ENCODE data around the gene FMOD.

Gene FMOD

DNA sequence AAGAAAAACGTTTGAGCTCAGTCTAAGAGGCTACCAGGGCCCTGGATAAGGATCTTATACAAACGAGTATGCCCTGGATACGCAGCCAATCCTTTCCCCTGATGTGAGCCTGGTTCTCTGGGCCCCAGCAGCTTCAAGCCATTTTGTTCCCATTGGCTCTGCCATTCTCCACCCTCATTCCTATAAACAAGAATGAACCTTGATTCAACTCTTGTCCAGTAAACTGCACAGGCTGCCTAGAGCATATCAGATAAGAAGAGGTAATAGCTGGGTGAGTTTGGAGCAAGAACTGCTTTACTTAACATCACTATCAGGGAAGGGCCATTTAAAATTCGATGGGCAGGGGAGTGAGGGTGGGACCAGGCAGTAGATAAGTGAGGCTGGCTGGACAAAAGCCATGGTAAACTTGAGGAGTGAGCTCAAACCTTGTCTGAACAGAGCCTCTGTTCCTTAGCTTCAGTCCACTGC, 34.3 kb downstream of the FMOD start (continued):
- TF ChIP-seq HIC1 (tag by site-specific recombination; IDR thresholded peaks at IDR 0.05) (no peak), ZNF114 (tag by site-specific recombination; IDR thresholded peaks at IDR 0.05) (no peak), ZNF600 (tag by site-specific recombination; IDR thresholded peaks at IDR 0.05) (peak; percentile 43; the same call in 1 of the 2 replicates), ZNF501 (tag by site-specific recombination; IDR thresholded peaks at IDR 0.05) (no peak), FEZF1 (tag by site-specific recombination; IDR thresholded peaks at IDR 0.05) (peak; percentile 36; the same call in 1 of the 2 replicates), ZNF366 (tag by site-specific recombination; conservative IDR thresholded peaks at IDR 0.05) (no peak), ZNF16 (tag by site-specific recombination; IDR thresholded peaks at IDR 0.05; ENCODE audit: low read depth) (no peak), TRIM28 (IDR thresholded peaks at IDR 0.05; ENCODE audit: borderline replicate concordance, low read length) (peak; percentile 93), ZBTB7A (tag by site-specific recombination; IDR thresholded peaks at IDR 0.05; ENCODE audit: low read depth) (no peak), ZSCAN16 (tag by site-specific recombination; IDR thresholded peaks at IDR 0.05) (0 out of 2 replicates have a peak, but pooled peaks have one; percentile 53), ZBTB1 (tag by site-specific recombination; IDR thresholded peaks at IDR 0.05) (no peak), ZFHX2 (tag by site-specific recombination; conservative IDR thresholded peaks at IDR 0.05) (no peak), ZNF335 (tag by site-specific recombination; conservative IDR thresholded peaks at IDR 0.05) (peak; percentile 12; the same call in 1 of the 2 replicates), ZBTB20 (tag by site-specific recombination; IDR thresholded peaks at IDR 0.05) (peak; percentile 92), ZXDB (tag by site-specific recombination; IDR thresholded peaks at IDR 0.05) (0 out of 2 replicates have a peak, but pooled peaks have one; percentile 61), ZNF18 (tag by site-specific recombination; IDR thresholded peaks at IDR 0.05) (peak; percentile 42; the same call in 1 of the 2 replicates), ZNF155 (tag by site-specific recombination; IDR thresholded peaks at IDR 0.05) (no peak), ZFP3 (tag by site-specific recombination; IDR thresholded peaks at IDR 0.05; ENCODE audit: low read depth) (no peak), ZNF426 (tag by site-specific recombination; IDR thresholded peaks at IDR 0.05) (no peak), ZNF394 (tag by site-specific recombination; IDR thresholded peaks at IDR 0.05; ENCODE audit: borderline replicate concordance) (no peak), INSM2 (tag by site-specific recombination; IDR thresholded peaks at IDR 0.05) (no peak), KLF8 (tag by site-specific recombination; IDR thresholded peaks at IDR 0.05) (no peak), ZNF707 (tag by site-specific recombination; IDR thresholded peaks at IDR 0.05) (no peak), ZNF23 (tag by site-specific recombination; IDR thresholded peaks at IDR 0.05; ENCODE audit: borderline replicate concordance) (no peak), ZNF112 (tag by site-specific recombination; IDR thresholded peaks at IDR 0.05) (no peak)
- TF ChIP-seq, protein P1, sequence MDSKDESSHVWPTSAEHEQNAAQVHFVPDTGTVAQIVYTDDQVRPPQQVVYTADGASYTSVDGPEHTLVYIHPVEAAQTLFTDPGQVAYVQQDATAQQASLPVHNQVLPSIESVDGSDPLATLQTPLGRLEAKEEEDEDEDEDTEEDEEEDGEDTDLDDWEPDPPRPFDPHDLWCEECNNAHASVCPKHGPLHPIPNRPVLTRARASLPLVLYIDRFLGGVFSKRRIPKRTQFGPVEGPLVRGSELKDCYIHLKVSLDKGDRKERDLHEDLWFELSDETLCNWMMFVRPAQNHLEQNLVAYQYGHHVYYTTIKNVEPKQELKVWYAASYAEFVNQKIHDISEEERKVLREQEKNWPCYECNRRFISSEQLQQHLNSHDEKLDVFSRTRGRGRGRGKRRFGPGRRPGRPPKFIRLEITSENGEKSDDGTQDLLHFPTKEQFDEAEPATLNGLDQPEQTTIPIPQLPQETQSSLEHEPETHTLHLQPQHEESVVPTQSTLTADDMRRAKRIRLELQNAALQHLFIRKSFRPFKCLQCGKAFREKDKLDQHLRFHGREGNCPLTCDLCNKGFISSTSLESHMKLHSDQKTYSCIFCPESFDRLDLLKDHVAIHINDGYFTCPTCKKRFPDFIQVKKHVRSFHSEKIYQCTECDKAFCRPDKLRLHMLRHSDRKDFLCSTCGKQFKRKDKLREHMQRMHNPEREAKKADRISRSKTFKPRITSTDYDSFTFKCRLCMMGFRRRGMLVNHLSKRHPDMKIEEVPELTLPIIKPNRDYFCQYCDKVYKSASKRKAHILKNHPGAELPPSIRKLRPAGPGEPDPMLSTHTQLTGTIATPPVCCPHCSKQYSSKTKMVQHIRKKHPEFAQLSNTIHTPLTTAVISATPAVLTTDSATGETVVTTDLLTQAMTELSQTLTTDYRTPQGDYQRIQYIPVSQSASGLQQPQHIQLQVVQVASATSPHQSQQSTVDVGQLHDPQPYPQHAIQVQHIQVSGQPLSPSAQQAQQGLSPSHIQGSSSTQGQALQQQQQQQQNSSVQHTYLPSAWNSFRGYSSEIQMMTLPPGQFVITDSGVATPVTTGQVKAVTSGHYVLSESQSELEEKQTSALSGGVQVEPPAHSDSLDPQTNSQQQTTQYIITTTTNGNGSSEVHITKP (tag by site-specific recombination; IDR thresholded peaks at IDR 0.05), result peak; percentile 53; the same call in 1 of the 2 replicates
- TF ChIP-seq, protein P2, sequence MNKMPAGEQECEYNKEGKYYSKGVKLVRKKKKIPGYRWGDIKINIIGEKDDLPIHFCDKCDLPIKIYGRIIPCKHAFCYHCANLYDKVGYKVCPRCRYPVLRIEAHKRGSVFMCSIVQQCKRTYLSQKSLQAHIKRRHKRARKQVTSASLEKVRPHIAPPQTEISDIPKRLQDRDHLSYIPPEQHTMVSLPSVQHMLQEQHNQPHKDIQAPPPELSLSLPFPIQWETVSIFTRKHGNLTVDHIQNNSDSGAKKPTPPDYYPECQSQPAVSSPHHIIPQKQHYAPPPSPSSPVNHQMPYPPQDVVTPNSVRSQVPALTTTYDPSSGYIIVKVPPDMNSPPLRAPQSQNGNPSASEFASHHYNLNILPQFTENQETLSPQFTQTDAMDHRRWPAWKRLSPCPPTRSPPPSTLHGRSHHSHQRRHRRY (tag by site-specific recombination; IDR thresholded peaks at IDR 0.05), result no peak
- TF ChIP-seq, protein P3, sequence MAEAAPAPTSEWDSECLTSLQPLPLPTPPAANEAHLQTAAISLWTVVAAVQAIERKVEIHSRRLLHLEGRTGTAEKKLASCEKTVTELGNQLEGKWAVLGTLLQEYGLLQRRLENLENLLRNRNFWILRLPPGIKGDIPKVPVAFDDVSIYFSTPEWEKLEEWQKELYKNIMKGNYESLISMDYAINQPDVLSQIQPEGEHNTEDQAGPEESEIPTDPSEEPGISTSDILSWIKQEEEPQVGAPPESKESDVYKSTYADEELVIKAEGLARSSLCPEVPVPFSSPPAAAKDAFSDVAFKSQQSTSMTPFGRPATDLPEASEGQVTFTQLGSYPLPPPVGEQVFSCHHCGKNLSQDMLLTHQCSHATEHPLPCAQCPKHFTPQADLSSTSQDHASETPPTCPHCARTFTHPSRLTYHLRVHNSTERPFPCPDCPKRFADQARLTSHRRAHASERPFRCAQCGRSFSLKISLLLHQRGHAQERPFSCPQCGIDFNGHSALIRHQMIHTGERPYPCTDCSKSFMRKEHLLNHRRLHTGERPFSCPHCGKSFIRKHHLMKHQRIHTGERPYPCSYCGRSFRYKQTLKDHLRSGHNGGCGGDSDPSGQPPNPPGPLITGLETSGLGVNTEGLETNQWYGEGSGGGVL (tag by site-specific recombination; IDR thresholded peaks at IDR 0.05), result no peak
- TF ChIP-seq, protein P4, sequence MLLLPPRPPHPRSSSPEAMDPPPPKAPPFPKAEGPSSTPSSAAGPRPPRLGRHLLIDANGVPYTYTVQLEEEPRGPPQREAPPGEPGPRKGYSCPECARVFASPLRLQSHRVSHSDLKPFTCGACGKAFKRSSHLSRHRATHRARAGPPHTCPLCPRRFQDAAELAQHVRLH (tag by site-specific recombination; IDR thresholded peaks at IDR 0.05), result 0 out of 2 replicates have a peak, but pooled peaks have one; percentile 55
